ENCODE measurements around the gene NTN1. TPM values are rescaled to one million over a fixed set of nuclear protein-coding genes. Genes with fewer than 3 reads are reported as not detected.

NTN1 gene
- total and polyA plus RNA-seq, 4 donors = 18.7 to 137 (median 60.1) TPM

GRCh38 chr17:9158544-9159452, 137.5 kb downstream of the NTN1 start:
- WGBS (ENCODE audit: insufficient coverage) = 80% methylated on average over 3 of the region's 6 CpGs
- H3K27ac ChIP-seq (ENCODE audit: low read depth, low read length) = no peak overlapping the region

GRCh38 chr17:9162275-9162985, 141.1 kb downstream of the NTN1 start:
- Histone ChIP-seq H3K4me1 (ENCODE audit: control insufficient read depth, insufficient read depth, low read length) (peaks cover 30% of the 10 kb centered on the region), H3K27me3 (ENCODE audit: control insufficient read depth, insufficient read depth, low read length) (no peaks in the 10 kb centered on the region), H3K4me3 (ENCODE audit: low read depth, low read length) (no peak overlapping the region), H3K27ac (ENCODE audit: low read depth, low read length) (no peak overlapping the region), H3K9me3 (ENCODE audit: control insufficient read depth, insufficient read depth, low read length) (no peaks in the 10 kb centered on the region), H3K36me3 (ENCODE audit: control insufficient read depth, insufficient read depth, low read length) (peaks cover 21% of the 10 kb centered on the region)
- no peak for DNase-seq (ENCODE audit: low read depth in 4 of 6, low spot score in 6 of 6)
- WGBS (ENCODE audit: insufficient coverage) = 93% methylated on average over 30 of the region's 31 CpGs

More at GRCh38 chr17:9158544-9159452, 137.5 kb downstream of the NTN1 start:
- Histone ChIP-seq H3K36me3 (ENCODE audit: control insufficient read depth, insufficient read depth, low read length) (peaks cover 18% of the 10 kb centered on the region), H3K4me1 (ENCODE audit: control insufficient read depth, insufficient read depth, low read length) (peaks cover 11% of the 10 kb centered on the region), H3K27me3 (ENCODE audit: control insufficient read depth, insufficient read depth, low read length) (no peaks in the 10 kb centered on the region), H3K9me3 (ENCODE audit: control insufficient read depth, insufficient read depth, low read length) (no peaks in the 10 kb centered on the region), H3K4me3 (ENCODE audit: low read depth, low read length) (no peak overlapping the region)
- no peak for DNase-seq (ENCODE audit: low read depth in 4 of 6, low spot score in 6 of 6)

- WGBS (ENCODE audit: insufficient coverage) = 50% methylated on average over 1 of the region's 9 CpGs
- DNase-seq (ENCODE audit: low read depth in 4 of 6, low spot score in 6 of 6) = peak in 5 of 6 donors; percentile 35 to 90 (median 60)
- H3K4me1 ChIP-seq (ENCODE audit: control insufficient read depth, insufficient read depth, low read length) = peaks cover 42% of the 10 kb centered on the region
- H3K27ac ChIP-seq (ENCODE audit: low read depth, low read length) = no peak overlapping the region
- H3K4me3 ChIP-seq (ENCODE audit: low read depth, low read length) = no peak overlapping the region
- H3K27me3 ChIP-seq (ENCODE audit: control insufficient read depth, insufficient read depth, low read length) = no peaks in the 10 kb centered on the region
- no peaks in the 10 kb centered on the region for H3K9me3 ChIP-seq (ENCODE audit: control insufficient read depth, insufficient read depth, low read length)
- peaks cover 20% of the 10 kb centered on the region for H3K36me3 ChIP-seq (ENCODE audit: control insufficient read depth, insufficient read depth, low read length)
These were observed 145.5 kb downstream of the NTN1 start for GRCh38 chr17:9166788-9167187.

- peaks cover 37% of the 10 kb centered on the region for H3K4me1 ChIP-seq (ENCODE audit: control insufficient read depth, insufficient read depth, low read length)
- H3K27me3 ChIP-seq (ENCODE audit: control insufficient read depth, insufficient read depth, low read length) = no peaks in the 10 kb centered on the region
- H3K27ac ChIP-seq (ENCODE audit: low read depth, low read length) = no peak overlapping the region
- H3K4me3 ChIP-seq (ENCODE audit: low read depth, low read length) = no peak overlapping the region
- peak in 1 of 6 donors; percentile 59 for DNase-seq (ENCODE audit: low read depth in 4 of 6, low spot score in 6 of 6)
- H3K9me3 ChIP-seq (ENCODE audit: control insufficient read depth, insufficient read depth, low read length) = no peaks in the 10 kb centered on the region
- H3K36me3 ChIP-seq (ENCODE audit: control insufficient read depth, insufficient read depth, low read length) = peaks cover 15% of the 10 kb centered on the region
- WGBS (ENCODE audit: insufficient coverage) = 61% methylated on average over 3 of the region's 6 CpGs
These were observed 146.1 kb downstream of the NTN1 start for GRCh38 chr17:9167379-9167778.

- DNase-seq (ENCODE audit: low read depth in 4 of 6, low spot score in 6 of 6) = no peak
- no peak overlapping the region for H3K4me3 ChIP-seq (ENCODE audit: low read depth, low read length)
- peaks cover 38% of the 10 kb centered on the region for H3K4me1 ChIP-seq (ENCODE audit: control insufficient read depth, insufficient read depth, low read length)
- H3K9me3 ChIP-seq (ENCODE audit: control insufficient read depth, insufficient read depth, low read length) = no peaks in the 10 kb centered on the region
- H3K27me3 ChIP-seq (ENCODE audit: control insufficient read depth, insufficient read depth, low read length) = no peaks in the 10 kb centered on the region
- H3K36me3 ChIP-seq (ENCODE audit: control insufficient read depth, insufficient read depth, low read length) = peaks cover 4% of the 10 kb centered on the region
- H3K27ac ChIP-seq (ENCODE audit: low read depth, low read length) = no peak overlapping the region
- 92% methylated on average over 3 of the region's 3 CpGs for WGBS (ENCODE audit: insufficient coverage)
These were observed 147.8 kb downstream of the NTN1 start for GRCh38 chr17:9169116-9169515.

- Histone ChIP-seq H3K27ac (ENCODE audit: low read depth, low read length) (no peak overlapping the region), H3K36me3 (ENCODE audit: control insufficient read depth, insufficient read depth, low read length) (peaks cover 8% of the 10 kb centered on the region), H3K9me3 (ENCODE audit: control insufficient read depth, insufficient read depth, low read length) (no peaks in the 10 kb centered on the region), H3K4me3 (ENCODE audit: low read depth, low read length) (no peak overlapping the region), H3K4me1 (ENCODE audit: control insufficient read depth, insufficient read depth, low read length) (peaks cover 32% of the 10 kb centered on the region), H3K27me3 (ENCODE audit: control insufficient read depth, insufficient read depth, low read length) (no peaks in the 10 kb centered on the region)
- WGBS (ENCODE audit: insufficient coverage) = 73% methylated on average over 4 of the region's 4 CpGs
- DNase-seq (ENCODE audit: low read depth in 4 of 6, low spot score in 6 of 6) = no peak
These were observed 149.0 kb downstream of the NTN1 start for GRCh38 chr17:9170336-9170735.

GRCh38 chr17:9170853-9171252, 149.5 kb downstream of the NTN1 start:
- H3K27me3 ChIP-seq (ENCODE audit: control insufficient read depth, insufficient read depth, low read length) = no peaks in the 10 kb centered on the region
- peaks cover 37% of the 10 kb centered on the region for H3K4me1 ChIP-seq (ENCODE audit: control insufficient read depth, insufficient read depth, low read length)
- no CpG with 5 or more reads among the region's 6 CpGs for WGBS (ENCODE audit: insufficient coverage)
- H3K4me3 ChIP-seq (ENCODE audit: low read depth, low read length) = no peak overlapping the region
- DNase-seq (ENCODE audit: low read depth in 4 of 6, low spot score in 6 of 6) = no peak
- no peak overlapping the region for H3K27ac ChIP-seq (ENCODE audit: low read depth, low read length)
- no peaks in the 10 kb centered on the region for H3K9me3 ChIP-seq (ENCODE audit: control insufficient read depth, insufficient read depth, low read length)
- peaks cover 8% of the 10 kb centered on the region for H3K36me3 ChIP-seq (ENCODE audit: control insufficient read depth, insufficient read depth, low read length)

GRCh38 chr17:9173386-9173983, 152.2 kb downstream of the NTN1 start:
- Histone ChIP-seq H3K27ac (ENCODE audit: low read depth, low read length) (no peak overlapping the region), H3K27me3 (ENCODE audit: control insufficient read depth, insufficient read depth, low read length) (no peaks in the 10 kb centered on the region), H3K4me3 (ENCODE audit: low read depth, low read length) (no peak overlapping the region), H3K36me3 (ENCODE audit: control insufficient read depth, insufficient read depth, low read length) (peaks cover 14% of the 10 kb centered on the region), H3K9me3 (ENCODE audit: control insufficient read depth, insufficient read depth, low read length) (no peaks in the 10 kb centered on the region), H3K4me1 (ENCODE audit: control insufficient read depth, insufficient read depth, low read length) (peaks cover 42% of the 10 kb centered on the region)
- DNase-seq (ENCODE audit: low read depth in 4 of 6, low spot score in 6 of 6) = peak in 2 of 6 donors; percentile 32 to 42
- 83% methylated on average over 2 of the region's 7 CpGs for WGBS (ENCODE audit: insufficient coverage)

GRCh38 chr17:9174312-9174711, 153.0 kb downstream of the NTN1 start:
- H3K9me3 ChIP-seq (ENCODE audit: control insufficient read depth, insufficient read depth, low read length) = no peaks in the 10 kb centered on the region
- no peak for DNase-seq (ENCODE audit: low read depth in 4 of 6, low spot score in 6 of 6)
- peaks cover 45% of the 10 kb centered on the region for H3K4me1 ChIP-seq (ENCODE audit: control insufficient read depth, insufficient read depth, low read length)
- 89% methylated on average over 1 of the region's 3 CpGs for WGBS (ENCODE audit: insufficient coverage)
- no peak overlapping the region for H3K4me3 ChIP-seq (ENCODE audit: low read depth, low read length)
- H3K27ac ChIP-seq (ENCODE audit: low read depth, low read length) = no peak overlapping the region
- H3K36me3 ChIP-seq (ENCODE audit: control insufficient read depth, insufficient read depth, low read length) = peaks cover 22% of the 10 kb centered on the region
- H3K27me3 ChIP-seq (ENCODE audit: control insufficient read depth, insufficient read depth, low read length) = no peaks in the 10 kb centered on the region
